CMK (cell line): ENCODE data around the gene GHDC.
"Not testable (repeated sequence)": the region's sequence is repeated elsewhere in the genome, so short reads cannot be mapped to it uniquely, and the experiment has no call there.

Experiments
- DNase-seq: peaks from one replicate; pipeline ENCODE4 v3.0.0-alpha.2; 2010; ENCODE audit warnings: low read depth

Gene GHDC

GRCh38 chr17:42153919-42154742, 40.2 kb downstream of the GHDC start:
- no peak for DNase-seq

DNA sequence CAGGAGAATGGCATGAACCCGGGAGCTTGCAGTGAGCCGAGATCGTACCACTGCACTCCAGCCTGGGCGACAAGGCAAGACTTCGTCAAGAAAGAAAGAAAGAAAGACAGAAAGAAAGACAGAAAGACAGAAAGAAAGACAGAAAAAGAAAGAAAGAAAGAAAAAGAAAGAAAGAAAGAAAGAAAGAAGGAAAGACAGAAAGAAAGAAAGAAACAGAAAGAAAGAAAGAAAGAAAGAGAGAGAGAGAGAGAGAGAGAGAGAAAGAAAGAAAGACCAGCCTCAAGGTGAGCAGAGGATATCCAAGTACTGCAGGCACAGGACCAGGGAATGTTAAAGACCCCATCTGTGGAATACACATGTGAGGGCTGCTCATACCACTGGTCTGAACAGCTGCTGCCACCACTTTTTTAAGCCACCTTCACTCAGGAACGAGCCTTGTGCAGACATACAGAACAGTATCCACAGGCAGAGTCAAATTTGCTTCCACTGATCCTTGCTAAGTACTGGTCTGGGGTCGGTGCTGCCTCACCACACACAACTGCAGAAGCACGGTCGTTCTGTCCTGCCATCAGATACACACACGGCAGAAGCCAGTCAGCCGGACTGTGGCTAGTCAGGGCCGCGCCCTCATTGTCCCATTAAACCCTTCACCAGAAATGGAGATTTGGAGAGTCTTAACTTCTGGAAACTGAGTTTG, 47.2 kb downstream of the GHDC start:
- DNase-seq = no peak

- not testable (repeated sequence) for DNase-seq
Measured at GRCh38 chr17:42143138-42143537, 51.2 kb downstream of the GHDC start.

GRCh38 chr17:42142371-42142896, 51.9 kb downstream of the GHDC start:
- DNase-seq = no peak

DNA sequence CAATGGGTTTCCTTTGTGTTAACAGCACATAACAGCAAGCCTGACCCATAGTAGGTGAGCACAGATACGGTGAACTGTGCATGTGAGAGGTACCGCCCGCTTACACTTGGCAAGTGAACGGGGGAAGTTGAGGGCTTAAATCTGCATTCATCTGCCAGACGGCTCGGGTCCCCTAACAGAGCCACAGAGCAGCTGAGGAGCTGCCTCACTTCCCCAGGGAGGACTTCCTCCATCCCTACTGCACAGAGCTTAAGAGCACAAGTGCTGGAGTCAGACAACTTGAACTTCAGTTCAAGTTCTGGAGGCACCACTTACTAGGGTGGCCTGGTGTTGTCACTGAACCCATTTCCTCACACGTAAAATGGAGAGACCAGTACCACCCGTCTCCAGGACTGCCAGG, 52.9 kb downstream of the GHDC start:
- DNase-seq = no peak

GRCh38 chr17:42140690-42141089, 53.6 kb downstream of the GHDC start:
- DNase-seq = not testable (repeated sequence)
